GM18909 (cell line): ENCODE results near the gene C3orf85.

Experiments
- ATAC-seq: cut with Tn5 transposase; IDR thresholded peaks from one replicate; pipeline ENCODE4 v1.9.1; 2021; ENCODE audit warnings: mild to moderate bottlenecking; ENCODE audit not compliant: unreplicated experiment, poor library complexity

C3orf85 gene

DNA sequence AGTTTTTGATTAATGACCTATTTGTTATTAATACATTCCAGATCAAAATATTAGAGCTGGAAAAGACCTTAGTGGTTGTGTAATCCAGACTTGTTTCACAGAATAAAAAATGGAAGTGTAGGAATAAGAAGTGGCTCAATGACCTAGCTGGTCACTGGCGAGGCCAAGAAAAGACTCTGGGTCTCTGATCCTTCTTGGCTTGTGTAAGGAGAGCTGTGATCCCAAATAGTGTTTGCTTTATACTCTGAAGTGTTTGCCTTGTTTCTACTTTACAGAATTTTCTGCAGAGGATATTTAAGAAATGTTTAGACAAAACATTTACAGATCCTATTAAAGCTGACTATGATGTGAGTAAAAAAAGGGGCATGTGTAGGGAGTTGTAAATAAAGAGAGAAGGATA, 7.1 kb downstream of the C3orf85 start:
- no peak for ATAC-seq

DNA sequence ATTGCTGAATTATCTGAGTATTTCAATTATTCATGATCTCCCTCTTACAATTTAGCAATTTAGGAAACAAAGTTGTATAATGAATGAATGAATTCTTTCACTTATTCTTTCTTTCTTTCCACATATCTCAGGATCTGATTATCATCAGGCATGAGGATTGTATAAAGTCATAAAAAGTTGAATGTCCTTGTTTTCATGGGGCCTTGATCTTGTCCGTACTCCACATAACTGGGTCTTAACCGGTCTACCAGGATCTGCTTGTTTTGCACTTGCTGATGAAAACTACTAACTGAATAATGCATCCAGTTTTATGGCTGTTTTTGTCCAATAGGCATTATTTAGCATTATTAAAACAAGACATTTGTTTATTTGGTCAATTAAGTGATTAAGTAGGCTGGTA, 12.6 kb downstream of the C3orf85 start:
- no peak for ATAC-seq

DNA sequence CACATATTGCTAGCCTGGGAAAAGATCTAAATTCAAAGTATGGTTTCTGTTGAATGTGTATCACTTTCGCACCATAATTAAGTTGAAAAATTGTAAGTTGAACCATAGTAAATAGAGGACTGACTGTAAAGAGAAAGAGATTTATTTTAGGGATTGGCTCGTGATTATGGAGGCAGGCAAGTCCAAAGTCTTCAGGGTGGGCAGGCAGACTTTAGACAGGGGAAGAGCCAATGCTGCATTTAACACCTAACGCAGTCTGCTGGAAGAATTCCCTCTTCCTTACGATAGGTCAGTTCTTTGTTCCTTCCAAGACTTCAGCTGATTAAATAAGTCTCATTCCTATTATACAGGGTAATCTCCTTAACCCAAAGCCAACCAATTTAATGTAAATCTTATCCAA, 15.8 kb downstream of the C3orf85 start:
- ATAC-seq = no peak

DNA sequence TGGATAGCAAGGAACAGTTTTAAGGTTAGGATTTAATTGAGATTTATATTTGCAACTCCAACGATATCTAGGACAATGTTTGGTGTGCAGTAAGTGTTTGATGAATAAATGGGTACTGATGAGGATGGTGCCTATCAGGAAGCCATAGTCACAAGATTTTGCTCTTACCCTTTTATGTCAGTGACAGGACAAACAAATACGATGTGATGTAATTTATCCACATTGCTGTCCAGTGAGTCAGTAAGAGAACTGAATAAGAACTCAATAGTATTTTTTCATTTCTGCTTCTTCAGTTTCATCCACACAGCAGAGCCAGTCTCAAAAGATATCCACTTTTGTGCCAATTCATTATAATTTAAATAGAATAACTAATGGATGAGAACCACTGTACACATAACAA, 18.5 kb downstream of the C3orf85 start:
- ATAC-seq = no peak

DNA sequence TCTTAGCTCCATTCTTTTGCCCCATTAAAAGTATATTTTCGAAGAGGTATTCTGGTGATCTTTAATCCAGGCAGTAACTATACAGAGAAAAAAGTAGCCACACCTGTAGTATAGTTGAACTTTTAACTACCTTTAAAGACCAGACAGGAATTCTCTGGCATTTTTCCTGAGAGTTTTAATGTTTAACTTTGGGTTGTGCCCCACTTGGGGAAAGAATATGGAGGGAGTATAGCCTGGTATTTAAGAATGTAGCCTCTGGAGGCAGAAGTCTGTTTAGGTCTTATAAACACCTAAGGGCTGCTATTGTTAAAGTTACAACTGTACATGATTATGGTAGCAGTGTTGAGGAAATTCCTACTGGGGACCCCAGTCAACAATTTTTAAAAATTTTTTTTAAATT, 19.3 kb downstream of the C3orf85 start:
- no peak for ATAC-seq

DNA sequence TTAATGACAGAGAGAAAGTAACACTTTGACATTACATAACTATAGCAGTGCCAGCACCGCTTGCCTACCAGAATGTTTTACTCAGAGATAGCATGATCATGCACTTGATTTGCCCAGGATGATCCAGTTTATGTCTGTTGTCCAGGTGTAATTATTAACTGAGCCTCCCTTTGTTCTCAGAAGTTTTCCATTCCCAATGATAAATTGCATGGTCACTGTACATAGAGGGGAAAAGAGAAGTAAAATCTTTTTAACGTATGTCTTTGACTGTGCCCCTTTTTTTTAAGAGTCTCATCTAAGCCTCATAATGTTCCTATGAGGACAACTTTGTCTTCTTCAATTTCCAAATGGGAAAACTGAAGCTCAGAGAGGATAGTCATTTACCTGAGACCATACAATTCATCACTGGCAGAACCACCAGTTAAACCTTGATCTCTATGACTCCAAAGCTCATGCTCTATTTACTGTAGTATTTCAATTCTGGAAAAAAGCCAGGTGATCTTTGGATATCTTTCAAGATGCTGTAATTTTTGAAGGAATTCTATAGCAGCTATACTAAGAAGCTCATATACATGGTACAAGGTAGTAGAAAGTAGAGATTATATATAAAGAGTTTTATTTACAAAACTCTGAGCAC, 25.1 kb downstream of the C3orf85 start:
- ATAC-seq = no peak

DNA sequence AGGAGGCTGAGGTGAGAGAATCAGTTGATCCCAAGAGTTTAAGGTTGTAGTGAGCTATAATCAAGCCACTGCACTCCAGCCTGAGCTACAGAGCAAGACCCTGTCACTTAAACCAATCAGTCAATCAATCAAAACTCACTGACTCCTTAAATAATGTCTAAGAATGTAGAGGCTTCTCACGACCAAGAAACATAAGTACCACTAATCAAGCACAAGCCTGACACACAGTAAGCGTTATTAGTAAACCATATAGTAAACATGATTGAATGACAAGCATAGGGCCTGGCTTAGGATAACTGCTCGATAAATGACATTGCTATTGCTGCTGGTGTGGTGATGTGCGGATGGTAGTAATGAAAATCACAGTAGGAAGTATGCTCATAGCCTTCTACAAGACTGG, 29.4 kb downstream of the C3orf85 start:
- no peak for ATAC-seq

DNA sequence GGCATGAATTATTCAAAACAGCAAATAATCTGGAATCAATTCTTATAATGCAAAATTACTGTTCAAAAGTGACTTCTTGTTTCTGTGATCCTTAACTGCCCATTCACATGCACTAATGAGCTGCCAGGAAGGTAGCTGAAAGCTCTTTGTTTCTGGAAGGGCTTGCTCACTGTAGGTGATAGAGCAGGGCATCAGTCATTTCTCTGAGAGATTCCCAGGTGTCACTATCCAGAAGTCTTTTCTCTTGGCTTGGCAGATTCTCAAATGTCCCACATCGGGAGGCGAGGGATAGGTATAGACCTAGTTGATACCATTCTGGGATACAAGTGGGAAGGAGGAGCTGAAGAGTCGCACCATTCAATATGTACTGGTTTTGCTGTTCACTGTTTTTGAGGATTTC, 35.0 kb downstream of the C3orf85 start:
- ATAC-seq = no peak

DNA sequence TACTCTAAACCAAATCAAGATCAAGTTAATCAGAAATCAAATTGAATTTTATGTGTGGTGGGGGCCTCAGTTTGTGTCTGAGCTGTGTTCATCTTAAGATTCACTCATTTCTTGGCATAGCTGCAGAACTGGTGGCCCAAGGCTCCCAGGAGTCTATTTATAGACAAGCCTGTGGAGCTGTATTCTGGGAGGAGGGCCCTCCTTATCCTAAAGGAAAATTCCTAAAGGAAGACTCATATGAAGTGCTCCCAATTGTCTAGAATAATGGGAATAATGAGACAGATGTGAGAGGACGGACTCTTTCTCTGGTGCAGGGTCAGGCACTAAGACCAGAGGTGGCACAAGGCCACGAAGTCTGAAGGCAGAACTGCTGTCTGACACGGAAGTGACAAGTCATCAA, 38.9 kb downstream of the C3orf85 start:
- ATAC-seq = no peak

DNA sequence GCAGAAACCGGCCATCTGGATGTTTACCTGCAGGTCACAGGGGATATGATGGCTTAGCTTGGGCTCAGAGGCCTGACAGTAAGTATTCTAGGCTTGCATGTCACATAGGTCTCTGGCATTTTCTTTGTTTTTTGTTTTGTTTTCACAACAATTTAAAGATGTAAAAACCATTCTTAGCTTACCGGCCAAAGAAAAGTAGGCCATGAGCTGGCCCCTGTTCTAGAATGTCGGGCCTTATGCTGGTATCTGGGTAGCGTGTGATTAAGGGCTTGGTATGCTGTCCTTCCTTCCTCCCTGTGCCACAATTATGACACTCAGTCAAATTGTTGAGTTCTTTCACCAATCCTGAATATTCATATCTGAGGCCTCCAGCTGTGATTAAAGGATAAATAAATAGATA, 40.2 kb downstream of the C3orf85 start:
- ATAC-seq = no peak

DNA sequence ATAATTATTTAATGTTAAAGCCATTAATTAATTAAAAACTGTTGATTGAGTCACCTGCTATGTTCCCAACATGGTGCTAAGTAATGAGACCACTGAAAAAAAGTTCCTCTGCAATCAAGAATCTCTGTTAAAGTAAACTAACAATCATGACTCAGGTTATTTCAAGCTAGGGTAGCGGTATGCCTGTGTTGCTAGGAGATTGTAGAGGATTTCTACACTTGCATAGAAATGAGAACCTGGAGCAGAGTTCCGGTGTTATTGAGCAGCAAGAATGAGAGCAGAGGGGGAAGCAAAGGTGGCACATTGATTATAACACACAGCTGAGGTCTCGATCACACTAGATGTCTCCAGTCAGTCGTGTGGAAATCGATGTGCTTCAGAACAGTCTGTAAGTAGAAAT, 41.4 kb downstream of the C3orf85 start:
- no peak for ATAC-seq

DNA sequence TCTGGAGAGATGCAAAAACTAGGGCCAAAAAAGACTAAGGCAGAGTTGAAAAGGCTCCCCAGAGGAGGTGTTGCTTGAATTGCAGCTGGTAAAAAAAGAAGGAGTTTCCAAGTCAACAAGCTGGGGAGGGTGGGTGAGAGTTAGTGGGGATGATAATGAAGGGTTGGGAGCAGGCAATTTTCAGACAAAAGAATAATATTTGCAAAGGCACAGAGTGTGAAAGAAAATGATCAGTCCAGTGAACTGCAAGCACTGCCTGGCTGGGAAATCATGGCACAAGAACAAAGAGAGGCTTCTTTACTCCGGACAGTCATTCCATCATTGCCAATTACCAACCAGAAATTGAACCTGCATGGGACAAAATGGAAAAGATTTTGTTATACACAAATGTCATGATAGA, 42.2 kb downstream of the C3orf85 start:
- no peak for ATAC-seq

DNA sequence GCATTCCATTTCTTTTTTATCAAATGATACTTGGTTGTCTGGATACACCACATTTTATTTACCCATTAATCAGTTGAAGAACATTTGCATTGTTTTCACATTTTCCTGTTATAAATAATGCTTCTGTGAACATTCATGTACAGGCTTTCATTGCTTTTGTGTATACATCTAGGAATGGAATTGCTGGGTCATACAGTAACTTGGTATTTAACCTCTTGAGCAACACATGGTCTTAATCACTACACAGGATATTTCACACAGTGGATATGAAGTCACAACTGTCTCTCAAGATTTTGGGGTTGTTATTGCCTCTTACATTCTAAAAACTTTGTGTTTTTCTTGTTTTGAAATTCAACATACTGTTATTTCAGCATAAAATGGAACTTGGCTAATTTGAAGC, 48.2 kb downstream of the C3orf85 start:
- no peak for ATAC-seq

DNA sequence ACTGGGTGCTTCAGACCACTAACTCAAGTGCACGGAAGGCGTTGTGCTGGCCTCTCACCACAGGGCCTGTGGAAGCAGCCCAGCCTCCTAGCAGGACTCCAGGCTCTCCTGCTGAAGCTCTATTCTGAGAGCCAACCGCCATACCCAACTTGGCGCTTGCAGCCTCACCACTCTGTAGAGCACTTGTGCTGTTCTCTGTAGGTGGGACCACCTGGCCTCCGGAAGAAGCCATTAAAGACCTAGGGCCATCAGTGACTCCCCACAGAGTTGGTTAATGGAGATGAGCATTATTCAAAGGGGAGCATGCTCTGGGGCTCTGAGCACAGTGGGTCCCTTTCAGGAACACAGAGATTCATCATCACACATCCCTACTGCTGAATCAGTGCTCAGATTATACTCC, 50.9 kb downstream of the C3orf85 start:
- no peak for ATAC-seq

DNA sequence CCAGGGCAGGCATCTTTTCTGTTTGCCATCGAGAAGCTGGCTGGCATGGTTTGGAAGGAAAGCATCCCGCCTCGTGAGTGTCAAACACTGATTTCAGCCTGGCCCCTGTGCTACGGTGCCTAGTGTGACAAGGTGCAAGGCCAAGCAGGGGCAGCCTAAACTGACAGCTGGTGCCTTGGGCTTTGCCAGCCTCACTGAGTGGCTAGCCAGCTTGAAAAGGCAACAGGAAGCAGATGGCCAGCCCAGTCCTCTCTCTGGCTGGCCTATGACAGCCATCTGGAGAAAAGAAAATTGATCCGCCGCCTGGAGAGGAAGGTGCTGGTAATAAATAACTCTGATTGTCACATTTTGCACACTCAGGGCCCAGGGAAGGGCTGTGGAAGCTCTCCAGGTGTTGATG, 52.2 kb downstream of the C3orf85 start:
- no peak for ATAC-seq

DNA sequence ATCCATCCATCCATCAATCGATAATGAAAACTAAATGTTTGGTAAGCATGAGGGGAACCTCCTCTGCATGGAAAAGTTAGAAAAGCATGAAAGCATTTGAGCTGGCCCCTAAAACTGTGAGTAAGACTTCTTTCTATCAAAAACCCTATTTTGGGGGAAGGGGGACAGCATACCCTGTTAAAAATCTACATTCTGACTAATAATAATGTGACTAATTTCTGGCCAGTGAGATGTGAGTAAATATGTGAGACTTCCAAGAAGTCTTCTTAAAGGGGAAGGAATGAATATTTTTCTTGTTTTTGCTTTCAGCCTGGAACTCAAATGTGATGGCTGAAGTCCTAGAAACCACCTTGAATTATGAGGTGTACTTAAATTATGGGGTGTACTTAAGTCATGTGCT, 54.9 kb downstream of the C3orf85 start:
- no peak for ATAC-seq

DNA sequence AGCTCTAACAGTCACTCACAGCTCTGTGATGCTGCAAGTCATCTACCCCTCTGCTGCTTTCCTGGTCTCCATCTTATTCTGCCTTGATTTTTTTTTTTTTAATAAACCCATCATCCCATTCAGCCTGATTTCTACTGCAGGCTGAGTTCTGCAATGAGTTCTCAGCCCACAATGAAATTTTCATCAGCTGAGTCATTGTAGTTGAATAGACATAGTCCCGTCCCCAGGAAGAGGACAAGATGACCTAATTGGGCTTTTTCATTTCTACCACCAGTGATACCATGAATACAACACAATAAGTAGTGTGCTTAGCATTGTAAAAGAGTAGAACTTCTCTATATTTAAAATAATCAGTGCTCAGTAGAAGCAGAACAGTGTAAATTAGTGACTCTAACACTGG, 59.3 kb downstream of the C3orf85 start:
- ATAC-seq = no peak
